H1 (cell line): Measurements from ENCODE around the gene DPYSL4. TPM values are rescaled to one million over a fixed set of nuclear protein-coding genes. Genes with fewer than 3 reads are reported as not detected.

Source experiments
- CTCF ChIA-PET: fragments of 300-600 bp; sonication (Branson Sonifier 250); formaldehyde crosslinking; loops from one replicate; lab custom pipeline; 2021; ENCODE audit not compliant: partially characterized antibody; lab: Charles Lee
- POLR2A ChIA-PET: fragments of 300-600 bp; sonication (Branson Sonifier 250); formaldehyde crosslinking; loops from one replicate; lab custom pipeline; 2021; ENCODE audit warnings: inconsistent platforms; ENCODE audit not compliant: partially characterized antibody; lab: Charles Lee
- DNase-seq, 2 experiments: peaks; one replicate each; pipeline versions ENCODE4 v3.0.0 to v3.0.0-alpha.2; 2010 to 2022; ENCODE audit warnings: low spot score in 2 of 2, low read depth in 1 of 2, mixed read lengths in 1 of 2
- FAIRE-seq: peaks from 2 replicates; lab custom pipeline; 2011; peaks lifted over from hg19 to GRCh38; lab: Jason Lieb, UNC
- H2AFZ ChIP-seq: 2 replicates; pipeline ENCODE4 v1.8.1; 2012; ENCODE audit warnings: low read length, inconsistent platforms
- H2AK5ac ChIP-seq: 2 replicates; pipeline ENCODE4 v1.6.1; 2013; ENCODE audit warnings: low read depth, low read length
- H2BK120ac ChIP-seq: replicated peaks from 2 replicates; pipeline ENCODE3; 2013; ENCODE audit warnings: low read depth, low read length, inconsistent platforms
- H2BK12ac ChIP-seq: 2 replicates; pipeline ENCODE4 v1.6.1; 2013; ENCODE audit warnings: low read depth, low read length
- H2BK15ac ChIP-seq: 2 replicates; pipeline ENCODE4 v1.6.1; 2013; ENCODE audit warnings: low read length
- H2BK20ac ChIP-seq: 2 replicates; pipeline ENCODE4 v1.6.1; 2013; ENCODE audit warnings: low read length
- H2BK5ac ChIP-seq: 2 replicates; pipeline ENCODE4 v1.6.1; 2013; ENCODE audit warnings: low read depth, low read length
- H3K14ac ChIP-seq: 2 replicates; pipeline ENCODE4 v1.6.1; 2013; ENCODE audit warnings: inconsistent platforms; ENCODE audit not compliant: insufficient read length
- H3K18ac ChIP-seq: 2 replicates; pipeline ENCODE4 v1.6.1; 2013; ENCODE audit warnings: low read length; ENCODE audit errors: extremely low read depth
- H3K23ac ChIP-seq: 2 replicates; pipeline ENCODE4 v1.6.1; 2013; ENCODE audit warnings: inconsistent platforms; ENCODE audit not compliant: insufficient read length
- H3K23me2 ChIP-seq: 2 replicates; pipeline ENCODE4 v1.6.1; 2013; ENCODE audit warnings: low read depth, low read length
- H3K27ac ChIP-seq: 2 replicates; pipeline ENCODE4 v1.6.1; 2011; ENCODE audit warnings: low read depth, low read length, inconsistent platforms
- H3K27me3 ChIP-seq, 4 experiments: replicated peaks in 1 of 4; 1 replicate in 1 of 4; 2 replicates in 3 of 4; pipeline versions ENCODE4 v1.6.1 to v1.8.1; 2011 to 2013; ENCODE audit warnings: low read length in 3 of 4, mild to moderate bottlenecking in 3 of 4, inconsistent platforms in 2 of 4, mixed read lengths in 2 of 4, moderate library complexity in 1 of 4; ENCODE audit not compliant: control insufficient read depth in 3 of 4, insufficient read depth in 3 of 4; ENCODE audit errors: extremely low read depth in 1 of 4
- H3K36me3 ChIP-seq, 4 experiments: 2 replicates each; pipeline versions ENCODE4 v1.6.1 to v1.8.1; 2011 to 2013; ENCODE audit warnings: mild to moderate bottlenecking in 4 of 4, low read length in 3 of 4, moderate library complexity in 2 of 4, control low read depth in 1 of 4, inconsistent platforms in 1 of 4; ENCODE audit not compliant: insufficient read depth in 4 of 4, control insufficient read depth in 2 of 4
- H3K4ac ChIP-seq: replicated peaks from 2 replicates; pipeline ENCODE3; 2013; ENCODE audit warnings: low read length, low read depth, mixed read lengths, inconsistent platforms; ENCODE audit not compliant: insufficient read length
- H3K4me1 ChIP-seq, 4 experiments: replicated peaks in 1 of 4; 1 replicate in 1 of 4; 2 replicates in 3 of 4; pipeline versions ENCODE4 v1.6.1 to v1.8.1; 2011 to 2013; ENCODE audit warnings: low read length in 3 of 4, inconsistent platforms in 2 of 4, mixed read lengths in 1 of 4; ENCODE audit not compliant: insufficient read depth in 4 of 4, control insufficient read depth in 3 of 4
- H3K4me2 ChIP-seq, 2 experiments: 2 replicates each; pipeline versions ENCODE4 v1.6.1 to v1.8.1; 2011 to 2013; ENCODE audit warnings: low read depth in 2 of 2, low read length in 2 of 2, control low read depth in 1 of 2, inconsistent platforms in 1 of 2, mild to moderate bottlenecking in 1 of 2; ENCODE audit not compliant: insufficient read depth in 1 of 2
- H3K4me3 ChIP-seq, 4 experiments: fragments of 200-600, 300-600 bp in 1 of 4; sonication (generic), shearing (Covaris generic), sonication (Bioruptor Twin) in 1 of 4; 2 replicates each; pipeline versions ENCODE4 v1.5.1 to v1.8.1; 2011 to 2016; ENCODE audit warnings: low read length in 4 of 4, low read depth in 3 of 4, control low read depth in 2 of 4, inconsistent platforms in 2 of 4, mild to moderate bottlenecking in 2 of 4, mixed read lengths in 1 of 4, moderate library complexity in 1 of 4; ENCODE audit not compliant: insufficient read depth in 2 of 4; ENCODE audit errors: extremely low read depth in 1 of 4
- H3K56ac ChIP-seq: replicated peaks from 2 replicates; pipeline ENCODE3; 2013; ENCODE audit warnings: low read depth, mild to moderate bottlenecking, mixed read lengths, low read length, inconsistent platforms; ENCODE audit not compliant: insufficient read length
- H3K79me1 ChIP-seq: 2 replicates; pipeline ENCODE4 v1.6.1; 2013; ENCODE audit warnings: low read depth, low read length, control low read depth
- H3K79me2 ChIP-seq, 2 experiments: 2 replicates each; pipeline versions ENCODE4 v1.6.1 to v1.8.1; 2012 to 2013; ENCODE audit warnings: low read length in 2 of 2, mild to moderate bottlenecking in 2 of 2, inconsistent platforms in 1 of 2; ENCODE audit not compliant: insufficient read depth in 2 of 2, control insufficient read depth in 1 of 2
- H3K9ac ChIP-seq, 4 experiments: replicated peaks in 1 of 4; 1 replicate in 1 of 4; 2 replicates in 3 of 4; pipeline versions ENCODE4 v1.6.1 to v1.8.1; 2011 to 2013; ENCODE audit warnings: low read depth in 3 of 4, low read length in 3 of 4, control low read depth in 2 of 4, mild to moderate bottlenecking in 2 of 4, moderate library complexity in 2 of 4, inconsistent platforms in 1 of 4; ENCODE audit errors: extremely low read depth in 1 of 4
- H3K9me3 ChIP-seq, 2 experiments: 2 replicates each; pipeline versions ENCODE4 v1.6.1 to v1.8.1; 2012 to 2013; ENCODE audit warnings: mild to moderate bottlenecking in 2 of 2, moderate library complexity in 2 of 2, control low read depth in 1 of 2, inconsistent platforms in 1 of 2, low read depth in 1 of 2, low read length in 1 of 2, mixed read lengths in 1 of 2; ENCODE audit not compliant: insufficient read depth in 2 of 2
- H4K20me1 ChIP-seq, 2 experiments: replicated peaks in 1 of 2; 2 replicates each; pipeline versions ENCODE3 to v1.8.1; 2011 to 2013; ENCODE audit warnings: inconsistent platforms in 2 of 2, low read length in 2 of 2, mild to moderate bottlenecking in 1 of 2; ENCODE audit not compliant: insufficient read depth in 2 of 2, control insufficient read depth in 1 of 2
- H4K5ac ChIP-seq: 2 replicates; pipeline ENCODE4 v1.6.1; 2013; ENCODE audit warnings: low read length, low read depth, mixed read lengths, inconsistent platforms; ENCODE audit not compliant: insufficient read length
- H4K8ac ChIP-seq: 2 replicates; pipeline ENCODE4 v1.8.0; 2013; ENCODE audit warnings: mild to moderate bottlenecking, moderate library complexity, low read length, inconsistent platforms; ENCODE audit not compliant: insufficient read depth; ENCODE audit errors: extremely low read depth
- H4K91ac ChIP-seq: replicated peaks from 2 replicates; pipeline ENCODE3; 2013; ENCODE audit warnings: low read length, mixed read lengths, inconsistent platforms; ENCODE audit not compliant: insufficient read length
- BRCA1 ChIP-seq: IDR thresholded peaks from 2 replicates; pipeline ENCODE4 v1.6.1; 2012; ENCODE audit warnings: low read depth, low read length, improper control_type of control experiment
- HDAC2 ChIP-seq, 2 experiments: fragments of 300-600 bp in 1 of 2; sonication (generic) in 1 of 2; IDR thresholded peaks; 2 replicates each; pipeline ENCODE4 v1.6.1; 2011 to 2012; ENCODE audit warnings: low read depth in 2 of 2, low read length in 2 of 2, mild to moderate bottlenecking in 2 of 2, moderate library complexity in 2 of 2, borderline replicate concordance in 1 of 2, inconsistent platforms in 1 of 2
- HDAC6 ChIP-seq: IDR thresholded peaks from one replicate; pipeline ENCODE4 v1.7.1; 2012; ENCODE audit warnings: low read depth, mild to moderate bottlenecking, inconsistent platforms, low read length, moderate library complexity
- JUN ChIP-seq: IDR thresholded peaks from 2 replicates; pipeline ENCODE4 v1.6.1; 2011; ENCODE audit warnings: low read depth, mild to moderate bottlenecking, improper control_type of control experiment, low read length
- JUND ChIP-seq: IDR thresholded peaks from 2 replicates; pipeline ENCODE4 v1.6.1; 2011; ENCODE audit warnings: mild to moderate bottlenecking, improper control_type of control experiment, low read length
- KDM4A ChIP-seq: IDR thresholded peaks from one replicate; pipeline ENCODE4 v1.7.1; 2012; ENCODE audit warnings: low read depth, mild to moderate bottlenecking, moderate library complexity, low read length, inconsistent platforms; ENCODE audit not compliant: severe bottlenecking
- POU5F1 ChIP-seq: IDR thresholded peaks from 2 replicates; pipeline ENCODE4 v1.6.1; 2011; ENCODE audit warnings: low read depth, mild to moderate bottlenecking, low read length, moderate library complexity
- SIRT6 ChIP-seq: IDR thresholded peaks from one replicate; pipeline ENCODE4 v1.7.1; 2012; ENCODE audit warnings: low read length, inconsistent platforms
- SP4 ChIP-seq: IDR thresholded peaks from 2 replicates; pipeline ENCODE4 v1.6.1; 2012; ENCODE audit warnings: low read length, inconsistent platforms
- SRF ChIP-seq: IDR thresholded peaks from 2 replicates; pipeline ENCODE4 v1.6.1; 2011; ENCODE audit warnings: mild to moderate bottlenecking, low read depth, low read length, moderate library complexity
- TBP ChIP-seq: IDR thresholded peaks from 2 replicates; pipeline ENCODE4 v1.6.1; 2011; ENCODE audit warnings: low read depth, low read length, improper control_type of control experiment
- WGBS, 2 experiments: shearing (Covaris generic) in 1 of 2; methylation state at CpG; one replicate each; pipeline versions ENCODE4 v1.1.6 to v1.1.7; 2013 to 2015; ENCODE audit warnings: low lambda C conversion rate in 2 of 2, mixed read lengths in 2 of 2, inconsistent platforms in 1 of 2, low coverage in 1 of 2, missing lambda C conversion rate in 1 of 2; ENCODE audit not compliant: insufficient replicate concordance in 2 of 2, insufficient coverage in 1 of 2, insufficient read length in 1 of 2; ENCODE audit errors: extremely low coverage in 1 of 2, missing lambda C conversion rate in 1 of 2; 5-methylcytosine and 5-hydroxymethylcytosine counted together
- polyA plus RNA-seq, 7 experiments: library from polyadenylated mRNA; depleted of rRNA in 3 of 7; stranded (reverse) in 5 of 7; unstranded in 2 of 7; fragments of >200 nt in 5 of 7; fragments of 200-250 nt in 2 of 7; gene quantifications; 1 replicate in 5 of 7; 2 replicates in 1 of 7; 4 replicates in 1 of 7; pipeline versions ENCODE4 v1.2.1 to v1.2.3, GENCODE V29; 2011 to 2013; ENCODE audit warnings: missing spikeins in 2 of 7, mixed read lengths in 2 of 7
- total RNA-seq: library from RNA; stranded (reverse); fragmentation: NEBNext Ultra II Directional; extraction: Animal tissue kit (Norgen Biotek cat#: 25700); gene quantifications from 2 replicates; pipeline ENCODE4 v1.2.1, GENCODE V29; 2021
- TF ChIP-seq, protein P1 (sequence below): IDR thresholded peaks from 2 replicates; pipeline ENCODE4 v1.6.1; 2011; ENCODE audit warnings: low read depth, mild to moderate bottlenecking, low read length; ENCODE audit not compliant: insufficient read depth

DPYSL4 gene
- total and polyA plus RNA-seq, 2 of the 8 experiments (the other 6 are each of a cell fraction or from before 2014, with no cell fraction given): 12.9 to 15.2 TPM

DNA sequence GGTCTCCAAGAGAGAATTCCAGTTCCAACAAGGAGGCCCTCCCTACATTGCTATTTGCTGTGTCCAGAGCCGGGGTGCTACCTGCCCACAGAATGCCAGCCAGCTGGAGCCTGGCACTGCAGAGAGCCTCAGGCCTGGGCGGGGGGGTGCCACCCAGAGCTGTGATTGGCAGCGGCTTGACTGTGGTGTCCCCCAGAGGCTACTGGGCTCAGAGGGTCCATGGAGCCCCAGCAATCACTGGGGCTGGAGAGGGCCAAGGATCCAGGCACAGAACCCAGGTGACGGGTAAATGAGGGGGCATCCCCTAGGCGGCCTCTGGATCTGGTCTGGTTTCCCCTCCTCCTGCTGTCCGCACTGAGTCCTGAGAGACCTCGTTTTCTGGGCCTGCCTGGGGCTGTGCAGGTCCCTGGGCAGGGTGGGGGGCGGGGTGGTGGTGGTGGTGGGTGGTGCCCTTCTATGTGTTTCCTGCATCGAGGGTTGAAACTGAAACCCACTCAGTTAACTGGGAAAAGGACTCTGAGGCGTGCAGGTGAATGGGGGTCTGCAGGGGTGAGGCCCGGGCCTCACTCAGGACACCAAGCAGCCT lies 12.6 kb downstream of the DPYSL4 start:
- H2AFZ ChIP-seq: no peak overlapping the region
- DNase-seq: no peak
- H2BK20ac ChIP-seq: no peak overlapping the region
- H3K23me2 ChIP-seq: no peaks in the 10 kb centered on the region
- ChIA-PET POLR2A (no interaction called here), CTCF (interaction anchor here (1.0 kb wide), 1 partner anchor 29 kb away, joined by 3 read pairs; no protein-coding TSS in a partner anchor)
- H3K4me3 ChIP-seq: no peak overlapping the region
- H2AK5ac ChIP-seq: no peak overlapping the region
- FAIRE-seq: no peak
- no peak overlapping the region for H3K4me2 ChIP-seq
- no peak overlapping the region for H2BK5ac ChIP-seq
- no peak overlapping the region for H2BK12ac ChIP-seq
- 94% methylated on average over 6 of the region's 11 CpGs; no CpG with 5 or more reads in 1 of the 2 experiments for WGBS, 2 experiments
- no peak overlapping the region for H2BK15ac ChIP-seq
- no peak overlapping the region for H2BK120ac ChIP-seq
- H3K18ac ChIP-seq: no peak overlapping the region
- TF ChIP-seq BRCA1 (no peak), KDM4A (no peak), JUN (no peak), SP4 (no peak), HDAC6 (no peak), SIRT6 (no peak), TBP (no peak), SRF (no peak), HDAC2 (IDR thresholded peaks at IDR 0.05; ENCODE audit: borderline replicate concordance in 1 of 2, low read depth in 2 of 2, low read length in 2 of 2) (no peak), POU5F1 (no peak), JUND (no peak)
- TF ChIP-seq, protein P1, sequence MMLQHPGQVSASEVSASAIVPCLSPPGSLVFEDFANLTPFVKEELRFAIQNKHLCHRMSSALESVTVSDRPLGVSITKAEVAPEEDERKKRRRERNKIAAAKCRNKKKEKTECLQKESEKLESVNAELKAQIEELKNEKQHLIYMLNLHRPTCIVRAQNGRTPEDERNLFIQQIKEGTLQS: no peak
- no peaks in the 10 kb centered on the region for H3K79me1 ChIP-seq
- H4K91ac ChIP-seq: no peak overlapping the region
- H3K4me1 ChIP-seq: no peaks in the 10 kb centered on the region
- no peaks in the 10 kb centered on the region; a peak in 1 of 8 replicates for H3K36me3 ChIP-seq
- no peaks in the 10 kb centered on the region for H3K27me3 ChIP-seq
- H4K20me1 ChIP-seq: peaks cover 0 to 13% of the 10 kb centered on the region in 2 experiments
- no peak overlapping the region for H3K23ac ChIP-seq
- no peaks in the 10 kb centered on the region for H3K79me2 ChIP-seq
- no peak overlapping the region for H3K4ac ChIP-seq
- no peak overlapping the region for H4K5ac ChIP-seq
- H4K8ac ChIP-seq: no peak overlapping the region; the same call in 1 of the 2 replicates
- no peaks in the 10 kb centered on the region for H3K9me3 ChIP-seq
- H3K56ac ChIP-seq: no peak overlapping the region
- H3K9ac ChIP-seq: no peak overlapping the region
- no peak overlapping the region for H3K27ac ChIP-seq
- no peak overlapping the region for H3K14ac ChIP-seq
